Uterus (tissue), 4 donors: Measurements from ENCODE around the gene CACNA1C. TPM values are rescaled to one million over a fixed set of nuclear protein-coding genes. Genes with fewer than 3 reads are reported as not detected.

Experiments used
- DNase-seq, 2 donors: peaks; one replicate each; pipeline ENCODE4 v3.0.0-alpha.2; 2019 to 2020
- H3K27ac ChIP-seq, 2 donors: fragments of 200-600 bp; sonication (generic); 1 replicate in 1 of 2; 2 replicates in 1 of 2; pipeline ENCODE4 v1.5.1; 2016 to 2018
- H3K27me3 ChIP-seq, 2 donors: fragments of 200-600 bp; sonication (generic); one replicate each; pipeline ENCODE4 v1.5.1; 2018 to 2019; ENCODE audit warnings: control low read depth in 1 of 2
- H3K36me3 ChIP-seq, 2 donors: fragments of 200-600 bp; sonication (generic); one replicate each; pipeline ENCODE4 v1.5.1; 2019; ENCODE audit warnings: control low read depth in 1 of 2
- H3K4me1 ChIP-seq, 2 donors: fragments of 200-600 bp; sonication (generic); one replicate each; pipeline ENCODE4 v1.5.1; 2018 to 2019; ENCODE audit warnings: control low read depth in 1 of 2
- H3K4me3 ChIP-seq, 2 donors: fragments of 200-600 bp; sonication (generic); 1 replicate in 1 of 2; 2 replicates in 1 of 2; pipeline ENCODE4 v1.5.1; 2018 to 2019; ENCODE audit warnings: mild to moderate bottlenecking in 1 of 2
- H3K9me3 ChIP-seq, 2 donors: fragments of 200-600 bp; sonication (generic); one replicate each; pipeline ENCODE4 v1.5.1; 2019; ENCODE audit warnings: control low read depth in 1 of 2
- CTCF ChIP-seq, 4 experiments: fragments of 200-600 bp in 2 of 4; fragments of 450-650 bp in 2 of 4; sonication (generic) in 2 of 4; IDR thresholded peaks; one replicate each; pipeline ENCODE4 v1.5.1; 2016 to 2019; ENCODE audit warnings: antibody characterized with exemption in 4 of 4, mild to moderate bottlenecking in 2 of 4, moderate library complexity in 1 of 4
- POLR2A ChIP-seq, 2 donors: fragments of 450-650 bp; IDR thresholded peaks; one replicate each; pipeline ENCODE4 v1.6.1; 2016; ENCODE audit warnings: antibody characterized with exemption in 2 of 2, mild to moderate bottlenecking in 1 of 2, moderate library complexity in 1 of 2
- intact Hi-C: fragments of 100-400 bp; cut with DNase I; formaldehyde crosslinking; loops from one replicate; pipeline ENCODE4 v1.15.1; 2023; ENCODE audit warnings: low total_unique reads
- total RNA-seq, 4 donors: library from RNA; depleted of rRNA in 3 of 4; stranded (reverse); fragments of >200 nt in 3 of 4; gene quantifications; one replicate each; pipeline versions ENCODE4 v1.1.0 to v1.2.4, GENCODE V29; 2014 to 2023
- donor health status: DM: yes; HTN: yes; CAD: no.

Gene CACNA1C
- total RNA-seq, 4 donors from 2014 or later: 15.9 to 121 (median 32.1) TPM

GRCh38 chr12:2409656-2410265 lies 357.0 kb downstream of the CACNA1C start:
- DNase-seq: no peak
- Histone ChIP-seq H3K9me3 (no peaks in the 10 kb centered on the region), H3K27ac (no peak overlapping the region), H3K27me3 (no peaks in the 10 kb centered on the region), H3K4me1 (peaks cover 4 to 5% of the 10 kb centered on the region in 2 donors), H3K36me3 (no peaks in the 10 kb centered on the region), H3K4me3 (no peak overlapping the region)
- no peak for TF ChIP-seq CTCF (IDR thresholded peaks at IDR 0.05)
- no peak for TF ChIP-seq POLR2A (IDR thresholded peaks at IDR 0.05)
- intact Hi-C loops: no loop called here

GRCh38 chr12:2410496-2410895 lies 357.7 kb downstream of the CACNA1C start:
- no peak for TF ChIP-seq POLR2A (IDR thresholded peaks at IDR 0.05)
- no peak for TF ChIP-seq CTCF (IDR thresholded peaks at IDR 0.05)
- DNase-seq: no peak
- Histone ChIP-seq H3K9me3 (no peaks in the 10 kb centered on the region), H3K36me3 (no peaks in the 10 kb centered on the region), H3K27ac (no peak overlapping the region), H3K4me1 (peaks cover 4 to 5% of the 10 kb centered on the region in 2 donors), H3K27me3 (no peaks in the 10 kb centered on the region), H3K4me3 (no peak overlapping the region)
- intact Hi-C loops: no loop called here

GRCh38 chr12:2411011-2411410 lies 358.2 kb downstream of the CACNA1C start:
- intact Hi-C loops: no loop called here
- Histone ChIP-seq H3K9me3 (no peaks in the 10 kb centered on the region), H3K4me1 (peaks cover 4 to 5% of the 10 kb centered on the region in 2 donors), H3K36me3 (no peaks in the 10 kb centered on the region), H3K4me3 (no peak overlapping the region), H3K27me3 (no peaks in the 10 kb centered on the region), H3K27ac (no peak overlapping the region)
- TF ChIP-seq POLR2A (IDR thresholded peaks at IDR 0.05) (no peak), CTCF (IDR thresholded peaks at IDR 0.05) (no peak)
- DNase-seq: no peak

- Histone ChIP-seq H3K27ac (no peak overlapping the region), H3K27me3 (no peaks in the 10 kb centered on the region), H3K9me3 (no peaks in the 10 kb centered on the region), H3K36me3 (no peaks in the 10 kb centered on the region), H3K4me3 (no peak overlapping the region), H3K4me1 (peaks cover 4 to 5% of the 10 kb centered on the region in 2 donors)
- TF ChIP-seq CTCF (IDR thresholded peaks at IDR 0.05): no peak
- no peak for TF ChIP-seq POLR2A (IDR thresholded peaks at IDR 0.05)
- no peak for DNase-seq
- intact Hi-C loops: no loop called here
Observed at GRCh38 chr12:2411616-2412304, 359.0 kb downstream of the CACNA1C start.

- Histone ChIP-seq H3K36me3 (no peaks in the 10 kb centered on the region), H3K4me1 (peaks cover 4 to 5% of the 10 kb centered on the region in 2 donors), H3K4me3 (no peak overlapping the region), H3K9me3 (no peaks in the 10 kb centered on the region), H3K27me3 (no peaks in the 10 kb centered on the region), H3K27ac (no peak overlapping the region)
- TF ChIP-seq POLR2A (IDR thresholded peaks at IDR 0.05) (no peak), CTCF (IDR thresholded peaks at IDR 0.05) (no peak)
- intact Hi-C loops: no loop called here
- no peak for DNase-seq
Observed at GRCh38 chr12:2412305-2412643, 359.5 kb downstream of the CACNA1C start.
